ENCODE data around the gene ITSN1.

The ITSN1 gene

DNA sequence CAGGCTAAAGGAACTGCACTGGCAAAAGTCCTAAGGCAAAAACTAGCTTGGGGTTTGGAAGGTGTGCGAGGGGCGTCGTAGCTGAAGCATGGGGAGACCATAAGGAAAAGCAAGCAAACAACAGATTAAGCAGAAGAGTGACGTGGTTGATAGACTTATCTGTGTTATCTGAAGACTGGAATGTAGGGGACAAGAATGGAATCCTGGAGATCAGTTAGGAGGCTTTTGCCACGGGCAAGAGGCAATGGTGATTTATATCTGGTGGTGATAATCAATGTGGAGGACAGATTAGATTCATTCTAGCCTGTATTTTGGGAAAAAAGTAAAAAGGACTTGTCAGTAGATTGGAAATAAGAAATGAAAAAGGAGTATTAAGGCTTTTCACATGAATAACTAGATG, 97.4 kb downstream of the ITSN1 start:
- no peak for DNase-seq (ENCODE audit: low read depth)
- H3K4me3 ChIP-seq (ENCODE audit: low read length) = no peak overlapping the region
- TF ChIP-seq, protein P1, sequence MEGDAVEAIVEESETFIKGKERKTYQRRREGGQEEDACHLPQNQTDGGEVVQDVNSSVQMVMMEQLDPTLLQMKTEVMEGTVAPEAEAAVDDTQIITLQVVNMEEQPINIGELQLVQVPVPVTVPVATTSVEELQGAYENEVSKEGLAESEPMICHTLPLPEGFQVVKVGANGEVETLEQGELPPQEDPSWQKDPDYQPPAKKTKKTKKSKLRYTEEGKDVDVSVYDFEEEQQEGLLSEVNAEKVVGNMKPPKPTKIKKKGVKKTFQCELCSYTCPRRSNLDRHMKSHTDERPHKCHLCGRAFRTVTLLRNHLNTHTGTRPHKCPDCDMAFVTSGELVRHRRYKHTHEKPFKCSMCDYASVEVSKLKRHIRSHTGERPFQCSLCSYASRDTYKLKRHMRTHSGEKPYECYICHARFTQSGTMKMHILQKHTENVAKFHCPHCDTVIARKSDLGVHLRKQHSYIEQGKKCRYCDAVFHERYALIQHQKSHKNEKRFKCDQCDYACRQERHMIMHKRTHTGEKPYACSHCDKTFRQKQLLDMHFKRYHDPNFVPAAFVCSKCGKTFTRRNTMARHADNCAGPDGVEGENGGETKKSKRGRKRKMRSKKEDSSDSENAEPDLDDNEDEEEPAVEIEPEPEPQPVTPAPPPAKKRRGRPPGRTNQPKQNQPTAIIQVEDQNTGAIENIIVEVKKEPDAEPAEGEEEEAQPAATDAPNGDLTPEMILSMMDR (conservative IDR thresholded peaks at IDR 0.05; ENCODE audit: low read depth, low read length) = no peak

DNA sequence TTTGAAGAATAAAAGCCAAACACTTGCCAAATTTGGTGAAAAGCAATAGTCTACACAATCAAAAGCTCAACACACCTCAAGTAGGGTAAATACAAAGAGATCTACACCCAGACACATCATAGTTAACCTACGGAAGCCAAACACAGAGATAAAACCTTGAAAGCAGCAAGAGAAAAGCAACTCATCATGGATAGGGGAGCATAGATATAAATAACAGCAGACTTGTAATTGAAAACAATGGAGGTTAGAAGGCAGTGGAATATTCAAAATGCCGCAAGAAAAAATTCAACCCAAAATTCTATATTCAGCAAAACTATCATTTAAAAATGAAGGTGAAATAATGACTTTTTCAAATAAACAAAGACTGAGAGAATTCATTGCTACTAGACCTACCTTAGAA, 105.1 kb downstream of the ITSN1 start:
- DNase-seq (ENCODE audit: low read depth) = no peak
- TF ChIP-seq, protein P1 (conservative IDR thresholded peaks at IDR 0.05; ENCODE audit: low read depth, low read length) = no peak
- H3K4me3 ChIP-seq (ENCODE audit: low read length) = no peak overlapping the region

DNA sequence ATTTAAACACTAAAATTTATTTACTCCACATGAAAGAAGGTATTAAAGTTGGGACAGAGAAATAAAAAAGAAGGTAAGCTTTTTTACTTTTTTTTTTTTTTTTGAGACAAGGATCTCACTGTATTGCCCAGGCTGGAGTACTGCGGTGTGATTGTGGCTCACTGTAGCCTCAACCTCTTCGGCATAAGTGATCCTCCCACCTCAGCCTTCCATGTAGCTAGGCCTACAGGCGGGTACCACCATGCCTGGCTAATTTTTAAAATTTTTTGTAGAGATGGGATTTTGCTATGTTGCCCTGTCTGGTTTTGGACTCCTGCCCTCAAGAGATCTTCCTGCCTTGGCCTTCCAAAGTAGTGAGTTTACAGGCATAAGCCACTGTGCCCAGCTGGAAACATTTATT, 106.6 kb downstream of the ITSN1 start:
- no peak overlapping the region for H3K4me3 ChIP-seq (ENCODE audit: low read length)
- TF ChIP-seq, protein P1 (conservative IDR thresholded peaks at IDR 0.05; ENCODE audit: low read depth, low read length) = no peak
- DNase-seq (ENCODE audit: low read depth) = no peak

DNA sequence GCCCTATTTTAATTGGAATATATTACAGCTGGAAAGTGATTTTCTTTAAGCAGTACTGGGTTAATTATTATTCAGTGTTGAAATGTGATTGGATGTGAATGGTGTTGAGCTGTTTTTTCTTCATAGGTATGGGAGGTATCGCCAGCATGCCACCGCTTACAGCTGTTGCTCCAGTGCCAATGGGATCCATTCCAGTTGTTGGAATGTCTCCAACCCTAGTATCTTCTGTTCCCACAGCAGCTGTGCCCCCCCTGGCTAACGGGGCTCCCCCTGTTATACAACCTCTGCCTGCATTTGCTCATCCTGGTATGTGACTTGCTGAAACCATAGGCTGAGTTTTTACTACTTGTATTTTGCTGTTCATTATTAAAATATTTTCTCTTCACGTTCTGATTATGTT, 107.7 kb downstream of the ITSN1 start:
- DNase-seq (ENCODE audit: low read depth) = no peak
- H3K4me3 ChIP-seq (ENCODE audit: low read length) = no peak overlapping the region
- TF ChIP-seq, protein P1 (conservative IDR thresholded peaks at IDR 0.05; ENCODE audit: low read depth, low read length) = no peak

DNA sequence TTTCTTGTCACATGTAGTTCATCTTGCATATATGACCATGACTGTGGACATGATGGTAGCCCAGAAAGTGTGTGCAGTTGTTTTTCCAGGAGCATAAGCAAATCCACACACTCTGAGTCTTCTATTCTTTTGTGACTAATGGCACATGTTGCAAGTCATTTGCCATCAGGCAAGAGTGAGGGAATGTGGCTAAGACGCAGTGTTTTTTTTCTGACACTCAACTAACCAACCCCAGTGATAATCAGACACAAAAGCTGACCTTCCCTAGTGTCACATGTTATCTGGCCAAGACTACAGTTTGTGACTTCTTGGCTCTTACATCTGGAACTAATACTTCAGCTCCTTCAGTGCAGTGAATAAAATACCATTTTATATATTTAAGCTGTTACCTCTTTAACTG, 108.8 kb downstream of the ITSN1 start:
- H3K4me3 ChIP-seq (ENCODE audit: low read length) = no peak overlapping the region
- TF ChIP-seq, protein P1 (conservative IDR thresholded peaks at IDR 0.05; ENCODE audit: low read depth, low read length) = no peak
- DNase-seq (ENCODE audit: low read depth) = no peak

DNA sequence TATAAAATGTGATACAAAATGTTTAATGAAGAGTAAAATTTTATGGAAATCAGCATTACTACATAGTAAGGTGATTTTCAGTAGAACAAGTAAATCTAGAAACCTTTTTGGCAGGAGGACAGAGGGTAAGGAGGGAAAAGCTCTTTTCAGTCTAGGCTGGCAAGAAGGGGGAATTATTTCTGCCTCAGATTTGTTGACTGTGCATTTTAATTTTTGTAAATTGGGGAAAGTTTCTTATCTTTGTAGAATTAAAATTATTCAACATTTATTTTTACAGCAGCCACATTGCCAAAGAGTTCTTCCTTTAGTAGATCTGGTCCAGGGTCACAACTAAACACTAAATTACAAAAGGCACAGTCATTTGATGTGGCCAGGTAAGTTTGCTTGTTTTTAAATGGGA, 109.2 kb downstream of the ITSN1 start:
- DNase-seq (ENCODE audit: low read depth) = no peak
- no peak overlapping the region for H3K4me3 ChIP-seq (ENCODE audit: low read length)
- TF ChIP-seq, protein P1 (conservative IDR thresholded peaks at IDR 0.05; ENCODE audit: low read depth, low read length) = no peak

DNA sequence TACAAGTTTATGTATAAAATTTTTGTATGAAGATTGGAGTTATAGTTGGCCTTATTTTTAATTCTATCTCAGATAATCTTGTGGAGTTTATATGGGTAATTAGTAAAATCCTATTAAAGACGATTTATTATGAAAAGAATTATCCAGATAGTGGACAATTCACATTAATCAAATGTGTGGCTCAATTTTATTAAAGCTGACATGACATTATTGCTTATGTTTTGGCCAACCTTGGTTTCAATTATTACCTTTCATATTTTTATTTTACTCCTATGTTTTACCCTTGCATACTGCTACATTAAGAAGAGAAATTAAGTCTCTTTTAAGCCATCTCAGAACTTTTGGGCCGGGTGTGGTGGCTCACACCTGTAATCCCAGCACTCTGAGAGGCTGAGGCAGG, 110.0 kb downstream of the ITSN1 start:
- no peak overlapping the region for H3K4me3 ChIP-seq (ENCODE audit: low read length)
- DNase-seq (ENCODE audit: low read depth) = no peak
- TF ChIP-seq, protein P1 (conservative IDR thresholded peaks at IDR 0.05; ENCODE audit: low read depth, low read length) = no peak

All from retinal pigment epithelial cell (primary cell).